Ovary (tissue), 9 donors: ENCODE data around the gene RNF224. TPM values are rescaled to one million over a fixed set of nuclear protein-coding genes. Genes with fewer than 3 reads are reported as not detected.

ENCODE experiments used
- DNase-seq, 5 donors: peaks; one replicate each; pipeline ENCODE4 v3.0.0-alpha.2; 2019 to 2020
- H3K27ac ChIP-seq, 2 donors: fragments of 200-600 bp; one replicate each; pipeline versions ENCODE4 v1.5.1 to v1.8.0; 2019 to 2022
- H3K27me3 ChIP-seq: fragments of 200-600 bp; one replicate; pipeline ENCODE4 v1.8.0; 2022
- H3K36me3 ChIP-seq: fragments of 200-600 bp; sonication (generic); one replicate; pipeline ENCODE4 v1.5.1; 2019
- H3K4me1 ChIP-seq: one replicate; pipeline ENCODE4 v1.8.1; 2013; ENCODE audit warnings: mild to moderate bottlenecking, moderate library complexity; ENCODE audit not compliant: insufficient read depth
- H3K4me3 ChIP-seq: fragments of 200-600 bp; sonication (generic); one replicate; pipeline ENCODE4 v1.5.1; 2017
- H3K9me3 ChIP-seq, 2 donors: fragments of 200-600 bp in 1 of 2; sonication (generic) in 1 of 2; one replicate each; pipeline versions ENCODE4 v1.5.1 to v1.8.1; 2013 to 2019; ENCODE audit warnings: mild to moderate bottlenecking in 1 of 2, moderate library complexity in 1 of 2
- CTCF ChIP-seq, 3 donors: fragments of 450-650 bp in 2 of 3; fragments of 200-600 bp in 1 of 3; IDR thresholded peaks; one replicate each; pipeline versions ENCODE4 v1.5.1 to v1.8.0; 2016 to 2022; ENCODE audit warnings: antibody characterized with exemption in 3 of 3, mild to moderate bottlenecking in 1 of 3
- EP300 ChIP-seq: sonication (generic); formaldehyde crosslinking; IDR thresholded peaks from one replicate; pipeline ENCODE4 v1.6.1; 2017; ENCODE audit warnings: antibody characterized with exemption
- POLR2A ChIP-seq: fragments of 450-650 bp; IDR thresholded peaks from one replicate; pipeline ENCODE4 v1.6.1; 2017; ENCODE audit warnings: antibody characterized with exemption, mild to moderate bottlenecking, moderate library complexity
- WGBS, 3 donors: extraction: QIAGEN DNeasy Blood & Tissue Kit in 1 of 3; methylation state at CpG; one replicate each; pipeline versions ENCODE4 v1.1.5 to v1.1.7; 2013 to 2017; 5-methylcytosine and 5-hydroxymethylcytosine counted together
- intact Hi-C, 4 donors: fragments of 100-400 bp; cut with DNase I; formaldehyde crosslinking; loops; one replicate each; pipeline versions ENCODE4 v1.11.0 to v1.15.1; 2022 to 2023
- polyA plus RNA-seq, 2 donors: library from polyadenylated mRNA; stranded (reverse); fragments of 200-250 nt in 1 of 2; fragments of 350-450 nt in 1 of 2; fragmentation: Illumina TruSeq in 1 of 2; extraction: RNeasy Lipid Tissue Mini Kit (QIAGEN cat#74804) in 1 of 2; gene quantifications; one replicate each; pipeline ENCODE4 v1.2.3, GENCODE V29; 2013 to 2014
- total RNA-seq, 7 donors: library from RNA; depleted of rRNA in 2 of 7; stranded (reverse); fragments of >200 nt in 2 of 7; fragmentation: NEBNext Ultra II Directional in 3 of 7; extraction: Animal tissue kit (Norgen Biotek cat#: 25700) in 3 of 7; gene quantifications; one replicate each; pipeline versions ENCODE4 v1.1.0 to v1.2.4, GENCODE V29; 2016 to 2023
- donor health status: DM: no; HTN: no; CAD: no; lungs with moderate emphysema.
- donor health status: DM: no; HTN: no; CAD: no.
- donor health status: Bipolar disorder and iron deficiency.
- donor health status: DM: yes; HTN: yes; CAD: no.
- donor health status: DM: no; HTN: no; CAD: no.
- donor health status: DM: yes; HTN: yes; CAD: no.

Gene RNF224
- total and polyA plus RNA-seq, 9 donors, result 0.92 TPM; not detected in 8

- no peak overlapping the region for H3K4me3 ChIP-seq
- DNase-seq, result no peak
- 74 to 79% (median 75%) methylated on average over 8 of the region's 8 CpGs for WGBS, 3 donors
- intact Hi-C loops, result no loop called here
- H3K36me3 ChIP-seq, result no peaks in the 10 kb centered on the region
- peaks cover 23% of the 10 kb centered on the region for H3K4me1 ChIP-seq
- no peak for TF ChIP-seq EP300
- TF ChIP-seq POLR2A, result no peak
- TF ChIP-seq CTCF (IDR thresholded peaks at IDR 0.05), result no peak
- no peaks in the 10 kb centered on the region for H3K9me3 ChIP-seq
- no peak overlapping the region for H3K27ac ChIP-seq
- H3K27me3 ChIP-seq, result no peaks in the 10 kb centered on the region
These were observed 24.3 kb upstream of the RNF224 start for GRCh38 chr9:137202966-137203365.

- H3K27me3 ChIP-seq, result no peaks in the 10 kb centered on the region
- peak overlapping the region; percentile 91 for H3K4me3 ChIP-seq
- no peaks in the 10 kb centered on the region for H3K9me3 ChIP-seq
- WGBS, 3 donors, result 7 to 13% (median 10%) methylated on average over 21 of the region's 21 CpGs
- TF ChIP-seq POLR2A (no peak), CTCF (IDR thresholded peaks at IDR 0.05) (no peak), EP300 (no peak)
- H3K27ac ChIP-seq, result no peak overlapping the region
- intact Hi-C loops, result no loop called here
- H3K36me3 ChIP-seq, result no peaks in the 10 kb centered on the region
- no peak for DNase-seq
- H3K4me1 ChIP-seq, result peaks cover 13% of the 10 kb centered on the region
These were observed 22.6 kb upstream of the RNF224 start for GRCh38 chr9:137204731-137205125.

GRCh38 chr9:137205126-137206069 is 21.9 kb upstream of the RNF224 start, which contains the start of the genes NDOR1 and TMEM203:
Gene NDOR1, plus strand, starts transcription at chr9:137205700. Its CDS starts 78 bp downstream, at chr9:137205778.
Gene TMEM203, minus strand, starts transcription at chr9:137205648. Its CDS starts 234 bp downstream, at chr9:137205414.
- DNase-seq, result peak; percentile 90 to 94 (median 92)
- intact Hi-C loops, result no loop called here
- TF ChIP-seq CTCF (IDR thresholded peaks at IDR 0.05) (no peak), EP300 (no peak), POLR2A (peak; percentile 58)
- WGBS, 3 donors, result 0 to 1% (median 1%) methylated on average over 45 to 98 of the region's 98 CpGs
- H3K4me3 ChIP-seq, result peak within 1 kb of the TSS; percentile 91
- no peaks in the 10 kb centered on the region for H3K9me3 ChIP-seq
- H3K36me3 ChIP-seq, result no peaks in the 10 kb centered on the region
- H3K27me3 ChIP-seq, result no peaks in the 10 kb centered on the region
- peaks cover 13% of the 10 kb centered on the region for H3K4me1 ChIP-seq
- H3K27ac ChIP-seq, result peak within 1 kb of the TSS in 1 of 2 donors; percentile 79

- no peak overlapping the region for H3K27ac ChIP-seq
- WGBS, 3 donors, result 63 to 70% (median 68%) methylated on average over 7 of the region's 7 CpGs
- peaks cover 13% of the 10 kb centered on the region for H3K4me1 ChIP-seq
These were observed 20.7 kb upstream of the RNF224 start for GRCh38 chr9:137206602-137207001.

More at GRCh38 chr9:137206602-137207001, 20.7 kb upstream of the RNF224 start:
- TF ChIP-seq EP300 (no peak), POLR2A (no peak), CTCF (IDR thresholded peaks at IDR 0.05) (no peak)
- DNase-seq, result no peak
- no peaks in the 10 kb centered on the region for H3K36me3 ChIP-seq
- intact Hi-C loops, result no loop called here
- no peak overlapping the region for H3K4me3 ChIP-seq
- H3K9me3 ChIP-seq, result no peaks in the 10 kb centered on the region
- H3K27me3 ChIP-seq, result no peaks in the 10 kb centered on the region
